ENCODE data around the gene MAST4. TPM values are rescaled to one million over a fixed set of nuclear protein-coding genes. Genes with fewer than 3 reads are reported as not detected.

The MAST4 gene
- total RNA-seq, 2 experiments from 2014 or later = 1.3 to 21.9 TPM

GRCh38 chr5:67050635-67051034 is 454.4 kb downstream of the MAST4 start:
- Histone ChIP-seq H3K4me1 (ENCODE audit: insufficient read depth, low read length, poor library complexity, severe bottlenecking) (no peaks in the 10 kb centered on the region), H3K9me3 (ENCODE audit: low read length) (no peaks in the 10 kb centered on the region), H3K4me3 (ENCODE audit: low read depth, low read length, poor library complexity, severe bottlenecking) (no peak overlapping the region), H3K79me2 (ENCODE audit: insufficient read depth, low read depth, low read length) (no peaks in the 10 kb centered on the region), H3K36me3 (ENCODE audit: insufficient read depth, low read length) (no peaks in the 10 kb centered on the region), H3K27ac (ENCODE audit: low read depth, low read length, poor library complexity, severe bottlenecking) (no peak overlapping the region), H3K4me2 (ENCODE audit: low read length) (no peak overlapping the region), H4K20me1 (ENCODE audit: insufficient read depth, low read length) (no peaks in the 10 kb centered on the region), H3K9me2 (ENCODE audit: insufficient read depth, low read length) (no peaks in the 10 kb centered on the region), H2AFZ (ENCODE audit: low read length) (no peak overlapping the region)
- TF ChIP-seq EZH2phosphoT487 (IDR thresholded peaks at IDR 0.05; ENCODE audit: borderline replicate concordance, low read depth, low read length) (no peak), CTCF (conservative IDR thresholded peaks at IDR 0.05; ENCODE audit: low read length) (no peak)
- ChIA-PET CTCF (ENCODE audit: unreplicated experiment) (no interaction called here), POLR2A (interaction anchor here (1.0 kb wide), 2 partner anchors 13 to 34 kb away, joined by 3 read pairs; no protein-coding TSS in a partner anchor)
- no TSS peak for BruUV-seq (replicated peaks)
- no peak for DNase-seq (ENCODE audit: low spot score)
- intact Hi-C loops (cut with micrococcal nuclease; ENCODE audit: unreplicated experiment) = no loop called here

- no peak overlapping the region for H2AFZ ChIP-seq (ENCODE audit: low read length)
- ChIA-PET CTCF (ENCODE audit: unreplicated experiment) (no interaction called here), POLR2A (interaction anchor here (1.0 to 1.1 kb wide), 3 partner anchors 14 to 61 kb away, joined by 3 read pairs; no protein-coding TSS in a partner anchor)
- no peak for DNase-seq (ENCODE audit: low spot score)
- BruUV-seq (replicated peaks) = no TSS peak
- H3K4me2 ChIP-seq (ENCODE audit: low read length) = no peak overlapping the region
- H3K4me1 ChIP-seq (ENCODE audit: insufficient read depth, low read length, poor library complexity, severe bottlenecking) = no peaks in the 10 kb centered on the region
- no peak overlapping the region for H3K4me3 ChIP-seq (ENCODE audit: low read depth, low read length, poor library complexity, severe bottlenecking)
- no peaks in the 10 kb centered on the region for H4K20me1 ChIP-seq (ENCODE audit: insufficient read depth, low read length)
- H3K27ac ChIP-seq (ENCODE audit: low read depth, low read length, poor library complexity, severe bottlenecking) = no peak overlapping the region
- no peak for TF ChIP-seq CTCF (conservative IDR thresholded peaks at IDR 0.05; ENCODE audit: low read length)
- TF ChIP-seq EZH2phosphoT487 (IDR thresholded peaks at IDR 0.05; ENCODE audit: borderline replicate concordance, low read depth, low read length) = no peak
- H3K9me3 ChIP-seq (ENCODE audit: low read length) = no peaks in the 10 kb centered on the region
- intact Hi-C loops (cut with micrococcal nuclease; ENCODE audit: unreplicated experiment) = no loop called here
- no peaks in the 10 kb centered on the region for H3K79me2 ChIP-seq (ENCODE audit: insufficient read depth, low read depth, low read length)
- H3K36me3 ChIP-seq (ENCODE audit: insufficient read depth, low read length) = no peaks in the 10 kb centered on the region
- no peaks in the 10 kb centered on the region for H3K9me2 ChIP-seq (ENCODE audit: insufficient read depth, low read length)
Measured at GRCh38 chr5:67051164-67051563, 455.0 kb downstream of the MAST4 start.

GRCh38 chr5:67052034-67052433 is 455.8 kb downstream of the MAST4 start:
- H3K79me2 ChIP-seq (ENCODE audit: insufficient read depth, low read depth, low read length) = no peaks in the 10 kb centered on the region
- DNase-seq (ENCODE audit: low spot score) = no peak
- ChIA-PET POLR2A (interaction anchor here (0.6 to 1.1 kb wide), 3 partner anchors 51 to 449 kb away, joined by 3 read pairs; no protein-coding TSS in a partner anchor), CTCF (ENCODE audit: unreplicated experiment) (no interaction called here)
- no peaks in the 10 kb centered on the region for H3K9me2 ChIP-seq (ENCODE audit: insufficient read depth, low read length)
- H3K9me3 ChIP-seq (ENCODE audit: low read length) = no peaks in the 10 kb centered on the region
- H3K4me2 ChIP-seq (ENCODE audit: low read length) = no peak overlapping the region
- intact Hi-C loops (cut with micrococcal nuclease; ENCODE audit: unreplicated experiment) = no loop called here
- no peaks in the 10 kb centered on the region for H3K4me1 ChIP-seq (ENCODE audit: insufficient read depth, low read length, poor library complexity, severe bottlenecking)
- H4K20me1 ChIP-seq (ENCODE audit: insufficient read depth, low read length) = no peaks in the 10 kb centered on the region
- no TSS peak for BruUV-seq (replicated peaks)
- no peaks in the 10 kb centered on the region for H3K36me3 ChIP-seq (ENCODE audit: insufficient read depth, low read length)
- TF ChIP-seq CTCF (conservative IDR thresholded peaks at IDR 0.05; ENCODE audit: low read length) = no peak
- no peak for TF ChIP-seq EZH2phosphoT487 (IDR thresholded peaks at IDR 0.05; ENCODE audit: borderline replicate concordance, low read depth, low read length)
- H3K27ac ChIP-seq (ENCODE audit: low read depth, low read length, poor library complexity, severe bottlenecking) = no peak overlapping the region
- no peak overlapping the region for H3K4me3 ChIP-seq (ENCODE audit: low read depth, low read length, poor library complexity, severe bottlenecking)
- H2AFZ ChIP-seq (ENCODE audit: low read length) = no peak overlapping the region
